NCI-H82 treated with DMSO at 0.1 percent for 48 hours (cell line): ENCODE results near the gene BCL2L1.

Experiments used
- DNase-seq: peaks from one replicate; lab custom pipeline; 2025; ENCODE audit not compliant: unreplicated experiment; lab: John Stamatoyannopoulos, UW

The BCL2L1 gene

GRCh38 chr20:31615416-31615815 is 107.3 kb downstream of the BCL2L1 start:
- DNase-seq = no peak
